ENCODE data around the gene RNF151. TPM values are rescaled to one million over a fixed set of nuclear protein-coding genes. Genes with fewer than 3 reads are reported as not detected.

The RNF151 gene
- total and polyA plus RNA-seq, 2 of the 13 experiments (the other 11 are each of a cell fraction or from before 2014, with no cell fraction given), result not detected

DNA sequence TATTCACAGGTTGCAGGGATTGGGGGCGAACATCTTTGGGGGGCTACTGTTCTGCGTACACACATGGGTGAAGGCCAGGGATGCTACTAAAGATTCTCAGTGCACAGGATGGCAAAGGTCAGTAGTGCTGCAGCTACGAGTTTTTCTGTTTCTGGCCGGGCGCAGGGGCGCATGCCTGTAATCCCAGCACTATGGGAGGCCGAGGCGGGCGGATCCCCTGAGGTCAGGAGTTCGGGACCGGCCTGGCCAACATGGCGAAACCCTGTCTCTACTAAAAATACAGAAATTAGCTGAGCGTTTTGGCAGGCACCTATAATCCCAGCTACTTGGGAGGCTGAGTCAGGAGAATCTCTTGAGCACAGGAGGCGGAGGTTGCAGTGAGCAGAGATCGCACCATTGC, 46.9 kb downstream of the RNF151 start (continued):
- no peak for TF ChIP-seq PHF8 (CRISPR knock-in tag; IDR thresholded peaks at IDR 0.05)

DNA sequence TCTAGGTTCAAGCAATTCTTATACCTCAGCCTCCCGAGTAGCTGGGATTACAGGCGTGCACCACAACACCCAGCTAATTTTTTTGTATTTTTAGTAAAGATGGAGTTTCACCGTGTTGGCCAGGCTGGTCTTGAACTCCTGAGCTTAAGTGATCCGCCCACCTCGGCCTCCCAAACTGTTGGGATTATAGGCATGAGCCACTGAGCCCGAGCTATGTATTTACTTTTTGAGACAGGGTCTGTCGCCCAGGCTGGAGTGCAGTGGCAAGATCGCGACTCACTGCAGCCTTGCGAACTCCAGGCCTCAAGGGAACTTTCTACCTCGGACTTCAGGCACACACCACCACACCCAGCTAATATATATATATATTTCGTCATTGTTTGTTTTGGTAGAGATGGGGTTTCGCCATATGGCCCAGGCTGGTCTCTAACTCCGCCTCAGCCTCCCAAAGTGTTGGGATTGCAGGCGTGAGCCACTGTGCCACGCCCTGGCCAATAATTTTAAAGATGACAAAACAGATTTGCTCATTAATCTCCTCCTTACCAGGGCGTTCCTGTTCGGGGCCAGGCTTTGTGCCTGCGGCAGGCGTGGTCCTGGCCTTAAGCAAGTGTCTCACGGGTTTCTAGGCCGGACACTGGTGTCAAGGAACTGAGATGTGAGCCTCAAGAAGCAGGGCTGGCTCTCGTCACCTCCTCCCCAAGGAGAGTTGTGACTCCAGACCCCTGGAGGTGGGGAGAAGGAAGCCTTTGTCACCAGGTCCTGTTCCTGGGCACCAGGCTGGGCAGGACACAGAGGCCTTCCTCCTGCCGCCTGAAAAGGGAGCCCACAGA, 48.7 kb downstream of the RNF151 start:
- no TSS peak for BruUV-seq (replicated peaks)
- 4% methylated on average over 16 of the region's 24 CpGs for WGBS (ENCODE audit: low lambda C conversion rate)
- FAIRE-seq, result peak; percentile 83
- peak overlapping the region; percentile 60 for H3K9ac ChIP-seq (ENCODE audit: insufficient read depth, low read depth, low read length)
- peak; percentile 76 for DNase-seq (ENCODE audit: low spot score)
- in situ Hi-C loops (cut with HindIII; ENCODE audit: extremely low pct_ligation_motif_present, low pct_unique_long_range_greater_than_20kb), result no loop called here
- ChIA-PET CTCF (ENCODE audit: low intra/inter-chr PET ratio, low total read pairs) (no interaction called here), POLR2A (interaction anchor here (0.8 to 2.9 kb wide), 10 partner anchors 8 to 142 kb away, joined by 3 to 22 read pairs (median 4); partner anchors contain the start of genes NTHL1, RPS2, SYNGR3 and TRAF7)
- H3K36me3 ChIP-seq (replicated peaks in 1 of 2; ENCODE audit: control insufficient read depth in 1 of 2, insufficient read depth in 2 of 2, low read length in 2 of 2), result no peaks in the 10 kb centered on the region
- peak overlapping the region; percentile 59 for H2AFZ ChIP-seq (ENCODE audit: low read length)
- peak overlapping the region; percentile 20 to 61 (median 40); a peak in 5 of 6 replicates for H3K4me3 ChIP-seq (replicated peaks in 1 of 3; ENCODE audit: insufficient read depth in 1 of 3, low read depth in 2 of 3, low read length in 3 of 3)
- H3K27me3 ChIP-seq (ENCODE audit: control insufficient read depth in 1 of 2, insufficient read depth in 2 of 2, low read length in 2 of 2), result peaks cover 2 to 14% of the 10 kb centered on the region in 2 experiments; a peak in 2 of 5 replicates
- peak; percentile 63 for ATAC-seq
- H3K27ac ChIP-seq (ENCODE audit: extremely low read length, insufficient read depth, low read length), result no peak overlapping the region
- H3K4me1 ChIP-seq (ENCODE audit: insufficient read depth, low read length), result peaks cover 65% of the 10 kb centered on the region
- H3K79me2 ChIP-seq (ENCODE audit: insufficient read depth, low read length), result peaks cover 2% of the 10 kb centered on the region
- H3K9me3 ChIP-seq (ENCODE audit: low read length), result no peaks in the 10 kb centered on the region
- H4K20me1 ChIP-seq (ENCODE audit: insufficient read depth, low read length), result no peaks in the 10 kb centered on the region
- H3K4me2 ChIP-seq (ENCODE audit: low read depth, low read length), result peak overlapping the region; percentile 93
- intact Hi-C loops (cut with micrococcal nuclease; ENCODE audit: unreplicated experiment), result no loop called here
- no peak for TF ChIP-seq ZNF432 (CRISPR knock-in tag; IDR thresholded peaks at IDR 0.05; ENCODE audit: borderline replicate concordance)
- no peak for TF ChIP-seq CBX2 (IDR thresholded peaks at IDR 0.05; ENCODE audit: low read depth, low read length)
- TF ChIP-seq CBX2 (CRISPR knock-in tag; IDR thresholded peaks at IDR 0.05; ENCODE audit: low read depth), result no peak
- TF ChIP-seq, protein P1, sequence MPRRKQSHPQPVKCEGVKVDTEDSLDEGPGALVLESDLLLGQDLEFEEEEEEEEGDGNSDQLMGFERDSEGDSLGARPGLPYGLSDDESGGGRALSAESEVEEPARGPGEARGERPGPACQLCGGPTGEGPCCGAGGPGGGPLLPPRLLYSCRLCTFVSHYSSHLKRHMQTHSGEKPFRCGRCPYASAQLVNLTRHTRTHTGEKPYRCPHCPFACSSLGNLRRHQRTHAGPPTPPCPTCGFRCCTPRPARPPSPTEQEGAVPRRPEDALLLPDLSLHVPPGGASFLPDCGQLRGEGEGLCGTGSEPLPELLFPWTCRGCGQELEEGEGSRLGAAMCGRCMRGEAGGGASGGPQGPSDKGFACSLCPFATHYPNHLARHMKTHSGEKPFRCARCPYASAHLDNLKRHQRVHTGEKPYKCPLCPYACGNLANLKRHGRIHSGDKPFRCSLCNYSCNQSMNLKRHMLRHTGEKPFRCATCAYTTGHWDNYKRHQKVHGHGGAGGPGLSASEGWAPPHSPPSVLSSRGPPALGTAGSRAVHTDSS (CRISPR knock-in tag; conservative IDR thresholded peaks at IDR 0.05), result no peak
- no peak for TF ChIP-seq CBFB (CRISPR knock-in tag; IDR thresholded peaks at IDR 0.05)
- TF ChIP-seq ZNF672 (CRISPR knock-in tag; IDR thresholded peaks at IDR 0.05), result no peak
- TF ChIP-seq, protein P2, sequence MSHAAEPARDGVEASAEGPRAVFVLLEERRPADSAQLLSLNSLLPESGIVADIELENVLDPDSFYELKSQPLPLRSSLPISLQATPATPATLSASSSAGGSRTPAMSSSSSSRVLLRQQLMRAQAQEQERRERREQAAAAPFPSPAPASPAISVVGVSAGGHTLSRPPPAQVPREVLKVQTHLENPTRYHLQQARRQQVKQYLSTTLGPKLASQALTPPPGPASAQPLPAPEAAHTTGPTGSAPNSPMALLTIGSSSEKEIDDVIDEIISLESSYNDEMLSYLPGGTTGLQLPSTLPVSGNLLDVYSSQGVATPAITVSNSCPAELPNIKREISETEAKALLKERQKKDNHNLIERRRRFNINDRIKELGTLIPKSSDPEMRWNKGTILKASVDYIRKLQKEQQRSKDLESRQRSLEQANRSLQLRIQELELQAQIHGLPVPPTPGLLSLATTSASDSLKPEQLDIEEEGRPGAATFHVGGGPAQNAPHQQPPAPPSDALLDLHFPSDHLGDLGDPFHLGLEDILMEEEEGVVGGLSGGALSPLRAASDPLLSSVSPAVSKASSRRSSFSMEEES (CRISPR knock-in tag; IDR thresholded peaks at IDR 0.05), result no peak
- no peak for TF ChIP-seq STAT5B (CRISPR knock-in tag; IDR thresholded peaks at IDR 0.05)
- TF ChIP-seq, protein P3, sequence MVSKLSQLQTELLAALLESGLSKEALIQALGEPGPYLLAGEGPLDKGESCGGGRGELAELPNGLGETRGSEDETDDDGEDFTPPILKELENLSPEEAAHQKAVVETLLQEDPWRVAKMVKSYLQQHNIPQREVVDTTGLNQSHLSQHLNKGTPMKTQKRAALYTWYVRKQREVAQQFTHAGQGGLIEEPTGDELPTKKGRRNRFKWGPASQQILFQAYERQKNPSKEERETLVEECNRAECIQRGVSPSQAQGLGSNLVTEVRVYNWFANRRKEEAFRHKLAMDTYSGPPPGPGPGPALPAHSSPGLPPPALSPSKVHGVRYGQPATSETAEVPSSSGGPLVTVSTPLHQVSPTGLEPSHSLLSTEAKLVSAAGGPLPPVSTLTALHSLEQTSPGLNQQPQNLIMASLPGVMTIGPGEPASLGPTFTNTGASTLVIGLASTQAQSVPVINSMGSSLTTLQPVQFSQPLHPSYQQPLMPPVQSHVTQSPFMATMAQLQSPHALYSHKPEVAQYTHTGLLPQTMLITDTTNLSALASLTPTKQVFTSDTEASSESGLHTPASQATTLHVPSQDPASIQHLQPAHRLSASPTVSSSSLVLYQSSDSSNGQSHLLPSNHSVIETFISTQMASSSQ (IDR thresholded peaks at IDR 0.05; ENCODE audit: low read depth), result no peak
- TF ChIP-seq, protein P3 (CRISPR knock-in tag; IDR thresholded peaks at IDR 0.05; ENCODE audit: borderline replicate concordance), result no peak
- TF ChIP-seq, protein P4, sequence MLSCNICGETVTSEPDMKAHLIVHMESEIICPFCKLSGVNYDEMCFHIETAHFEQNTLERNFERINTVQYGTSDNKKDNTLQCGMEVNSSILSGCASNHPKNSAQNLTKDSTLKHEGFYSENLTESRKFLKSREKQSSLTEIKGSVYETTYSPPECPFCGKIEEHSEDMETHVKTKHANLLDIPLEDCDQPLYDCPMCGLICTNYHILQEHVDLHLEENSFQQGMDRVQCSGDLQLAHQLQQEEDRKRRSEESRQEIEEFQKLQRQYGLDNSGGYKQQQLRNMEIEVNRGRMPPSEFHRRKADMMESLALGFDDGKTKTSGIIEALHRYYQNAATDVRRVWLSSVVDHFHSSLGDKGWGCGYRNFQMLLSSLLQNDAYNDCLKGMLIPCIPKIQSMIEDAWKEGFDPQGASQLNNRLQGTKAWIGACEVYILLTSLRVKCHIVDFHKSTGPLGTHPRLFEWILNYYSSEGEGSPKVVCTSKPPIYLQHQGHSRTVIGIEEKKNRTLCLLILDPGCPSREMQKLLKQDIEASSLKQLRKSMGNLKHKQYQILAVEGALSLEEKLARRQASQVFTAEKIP (CRISPR knock-in tag; IDR thresholded peaks at IDR 0.05; ENCODE audit: borderline replicate concordance), result no peak
- no peak for TF ChIP-seq ZNF557 (CRISPR knock-in tag; IDR thresholded peaks at IDR 0.05)

Data from HepG2 (cell line).